ENCODE data around the gene RNF38.

DNA sequence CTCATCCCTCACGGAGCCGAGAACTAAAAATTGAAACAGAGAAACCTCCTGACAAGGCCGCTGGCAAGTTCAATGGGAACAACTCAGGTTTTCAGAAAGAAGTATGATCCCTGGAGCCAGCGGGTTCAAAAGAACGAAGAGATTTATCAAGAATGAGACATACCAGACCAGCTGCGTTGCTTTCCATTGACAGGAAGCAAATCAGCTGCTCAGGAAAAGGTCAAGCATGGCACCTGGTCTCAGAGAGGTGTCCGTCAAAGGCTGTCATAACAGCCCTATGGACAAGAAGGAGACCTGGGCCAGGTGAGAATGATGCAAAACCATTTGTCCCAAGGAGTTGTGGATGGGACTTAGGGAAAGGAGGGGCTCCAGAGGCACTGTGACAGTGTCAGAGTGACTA is 106.9 kb downstream of the RNF38 start:
- TF ChIP-seq REST (IDR thresholded peaks at IDR 0.05; ENCODE audit: unreplicated experiment) (no peak), EZH2phosphoT487 (IDR thresholded peaks at IDR 0.05; ENCODE audit: unreplicated experiment) (no peak), JUNB (IDR thresholded peaks at IDR 0.05; ENCODE audit: unreplicated experiment) (no peak), EZH2 (IDR thresholded peaks at IDR 0.05; ENCODE audit: low read depth, unreplicated experiment) (no peak), POLR2AphosphoS5 (IDR thresholded peaks at IDR 0.05; ENCODE audit: low read depth) (no peak), ZNF114 (CRISPR knock-in tag; IDR thresholded peaks at IDR 0.05) (no peak), CREB1 (CRISPR knock-in tag; IDR thresholded peaks at IDR 0.05; ENCODE audit: low read depth) (no peak)
- TF ChIP-seq, protein P1, sequence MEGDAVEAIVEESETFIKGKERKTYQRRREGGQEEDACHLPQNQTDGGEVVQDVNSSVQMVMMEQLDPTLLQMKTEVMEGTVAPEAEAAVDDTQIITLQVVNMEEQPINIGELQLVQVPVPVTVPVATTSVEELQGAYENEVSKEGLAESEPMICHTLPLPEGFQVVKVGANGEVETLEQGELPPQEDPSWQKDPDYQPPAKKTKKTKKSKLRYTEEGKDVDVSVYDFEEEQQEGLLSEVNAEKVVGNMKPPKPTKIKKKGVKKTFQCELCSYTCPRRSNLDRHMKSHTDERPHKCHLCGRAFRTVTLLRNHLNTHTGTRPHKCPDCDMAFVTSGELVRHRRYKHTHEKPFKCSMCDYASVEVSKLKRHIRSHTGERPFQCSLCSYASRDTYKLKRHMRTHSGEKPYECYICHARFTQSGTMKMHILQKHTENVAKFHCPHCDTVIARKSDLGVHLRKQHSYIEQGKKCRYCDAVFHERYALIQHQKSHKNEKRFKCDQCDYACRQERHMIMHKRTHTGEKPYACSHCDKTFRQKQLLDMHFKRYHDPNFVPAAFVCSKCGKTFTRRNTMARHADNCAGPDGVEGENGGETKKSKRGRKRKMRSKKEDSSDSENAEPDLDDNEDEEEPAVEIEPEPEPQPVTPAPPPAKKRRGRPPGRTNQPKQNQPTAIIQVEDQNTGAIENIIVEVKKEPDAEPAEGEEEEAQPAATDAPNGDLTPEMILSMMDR (conservative IDR thresholded peaks at IDR 0.05; ENCODE audit: low read depth in 2 of 2), result no peak
- TF ChIP-seq, protein P2, sequence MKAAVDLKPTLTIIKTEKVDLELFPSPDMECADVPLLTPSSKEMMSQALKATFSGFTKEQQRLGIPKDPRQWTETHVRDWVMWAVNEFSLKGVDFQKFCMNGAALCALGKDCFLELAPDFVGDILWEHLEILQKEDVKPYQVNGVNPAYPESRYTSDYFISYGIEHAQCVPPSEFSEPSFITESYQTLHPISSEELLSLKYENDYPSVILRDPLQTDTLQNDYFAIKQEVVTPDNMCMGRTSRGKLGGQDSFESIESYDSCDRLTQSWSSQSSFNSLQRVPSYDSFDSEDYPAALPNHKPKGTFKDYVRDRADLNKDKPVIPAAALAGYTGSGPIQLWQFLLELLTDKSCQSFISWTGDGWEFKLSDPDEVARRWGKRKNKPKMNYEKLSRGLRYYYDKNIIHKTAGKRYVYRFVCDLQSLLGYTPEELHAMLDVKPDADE (IDR thresholded peaks at IDR 0.05), result no peak

All from GM23338 (cell line).